Lung microvascular endothelial cell (primary cell): Measurements from ENCODE around the gene NT5C2. TPM values are rescaled to one million over a fixed set of nuclear protein-coding genes. Genes with fewer than 3 reads are reported as not detected.

ENCODE experiments used
- DNase-seq, 2 donors: peaks; one replicate each; pipeline versions ENCODE4 v3.0.0 to v3.0.0-alpha.2; 2010; ENCODE audit warnings: low read depth in 2 of 2
- total RNA-seq: library from RNA; depleted of rRNA; stranded (reverse); fragments of >200 nt; gene quantifications from 2 replicates; pipeline ENCODE4 v1.2.1, GENCODE V29; 2014

NT5C2 gene
- total RNA-seq, 1 donor from 2014 or later: 54.4 TPM

- DNase-seq: no peak
These were observed 128.1 kb downstream of the NT5C2 start for GRCh38 chr10:103064956-103065355.

GRCh38 chr10:103062854-103063590 is 130.1 kb downstream of the NT5C2 start:
- DNase-seq: no peak

GRCh38 chr10:103060575-103060974 is 132.5 kb downstream of the NT5C2 start:
- no peak for DNase-seq

GRCh38 chr10:103058034-103058433 is 135.0 kb downstream of the NT5C2 start:
- DNase-seq: no peak

- DNase-seq: no peak
These were observed 138.0 kb downstream of the NT5C2 start for GRCh38 chr10:103055105-103055504.

GRCh38 chr10:103054621-103055020 is 138.5 kb downstream of the NT5C2 start:
- no peak for DNase-seq

GRCh38 chr10:103053659-103054581 is 139.2 kb downstream of the NT5C2 start:
- peak; percentile 67 to 72 for DNase-seq

GRCh38 chr10:103049237-103049636 is 143.8 kb downstream of the NT5C2 start:
- no peak for DNase-seq

GRCh38 chr10:103047381-103047780 is 145.7 kb downstream of the NT5C2 start:
- DNase-seq: no peak

- no peak for DNase-seq
These were observed 147.1 kb downstream of the NT5C2 start for GRCh38 chr10:103045961-103046360.

- DNase-seq: no peak
These were observed 148.1 kb downstream of the NT5C2 start for GRCh38 chr10:103044942-103045489.

- DNase-seq: no peak
These were observed 150.2 kb downstream of the NT5C2 start for GRCh38 chr10:103042908-103043307.

- DNase-seq: no peak
These were observed 150.9 kb downstream of the NT5C2 start for GRCh38 chr10:103042129-103042528.

GRCh38 chr10:103041391-103041790 is 151.7 kb downstream of the NT5C2 start:
- DNase-seq: no peak

GRCh38 chr10:103040418-103040817 is 152.7 kb downstream of the NT5C2 start:
- DNase-seq: peak in 1 of 2 donors; percentile 28

- DNase-seq: no peak
These were observed 154.5 kb downstream of the NT5C2 start for GRCh38 chr10:103038570-103038969.

Other genes with a start within 250 kb of the NT5C2 start
- under 0.01 and 0.20 TPM in 2 replicates for gene RPEL1, start 52.6 kb upstream of the NT5C2 start, total RNA-seq
- gene INA, start 83.9 kb upstream of the NT5C2 start, total RNA-seq: under 0.01 TPM in 2 replicates
- 8.1 and 8.7 TPM in 2 replicates for gene PCGF6, start 157.9 kb upstream of the NT5C2 start, total RNA-seq
- 3.1 and 4.2 TPM in 2 replicates for gene TAF5, start 174.7 kb upstream of the NT5C2 start, total RNA-seq
- gene ATP5MK, start 203.2 kb upstream of the NT5C2 start, total RNA-seq: 183 and 219 TPM in 2 replicates
- gene PDCD11, start 203.4 kb upstream of the NT5C2 start, total RNA-seq: 19.0 and 27.2 TPM in 2 replicates